GM21825 (cell line): Measurements from ENCODE around the gene ELP5.

ENCODE experiments used
- ATAC-seq: cut with Tn5 transposase; IDR thresholded peaks from one replicate; pipeline ENCODE4 v1.9.1; 2021; ENCODE audit warnings: mild to moderate bottlenecking, moderate library complexity; ENCODE audit not compliant: unreplicated experiment

ELP5 gene

GRCh38 chr17:7251661-7252175, 297 bp upstream of the ELP5 start, which contains the start of gene CTDNEP1:
Gene CTDNEP1, minus strand, starts transcription at chr17:7251734. Its CDS starts 438 bp downstream, at chr17:7251296.
- peak; percentile 80 for ATAC-seq

- ATAC-seq: no peak
Measured at GRCh38 chr17:7253082-7253481, 1.1 kb downstream of the ELP5 start.

GRCh38 chr17:7254511-7254910, 2.5 kb downstream of the ELP5 start:
- ATAC-seq: no peak

GRCh38 chr17:7256766-7257456, 4.9 kb downstream of the ELP5 start:
- no peak for ATAC-seq

GRCh38 chr17:7258731-7259554, 6.9 kb downstream of the ELP5 start:
- no peak for ATAC-seq

- no peak for ATAC-seq
Measured at GRCh38 chr17:7259555-7259889, 7.5 kb downstream of the ELP5 start.

- ATAC-seq: no peak
Measured at GRCh38 chr17:7260151-7260550, 8.1 kb downstream of the ELP5 start.

- no peak for ATAC-seq
Measured at GRCh38 chr17:7260651-7261378, 8.8 kb downstream of the ELP5 start.

GRCh38 chr17:7261379-7262191, 9.6 kb downstream of the ELP5 start:
- no peak for ATAC-seq

- no peak for ATAC-seq
Measured at GRCh38 chr17:7262192-7262934, 10.3 kb downstream of the ELP5 start, which contains the start of gene CLDN7. Gene CLDN7, minus strand, starts transcription at chr17:7262478. Its CDS starts 435 bp downstream, at chr17:7262043.

GRCh38 chr17:7262935-7263800, 11.2 kb downstream of the ELP5 start:
- no peak for ATAC-seq

- ATAC-seq: no peak
Measured at GRCh38 chr17:7263801-7264078, 11.7 kb downstream of the ELP5 start.

- ATAC-seq: no peak
Measured at GRCh38 chr17:7266784-7267183, 14.8 kb downstream of the ELP5 start.

GRCh38 chr17:7279448-7279847, 27.4 kb downstream of the ELP5 start:
- no peak for ATAC-seq

- ATAC-seq: peak; percentile 53
Measured at GRCh38 chr17:7280519-7281073, 28.6 kb downstream of the ELP5 start.

- peak; percentile 46 for ATAC-seq
Measured at GRCh38 chr17:7281074-7281952, 29.3 kb downstream of the ELP5 start, which contains the start of gene SLC2A4. Gene SLC2A4, plus strand, starts transcription at chr17:7281718. Its CDS starts 217 bp downstream, at chr17:7281935.

- ATAC-seq: no peak
Measured at GRCh38 chr17:7281953-7282751, 30.1 kb downstream of the ELP5 start.
